ENCODE results near the gene TRIP12. TPM values are rescaled to one million over a fixed set of nuclear protein-coding genes. Genes with fewer than 3 reads are reported as not detected.
A peak's percentile ranks its signal among the peaks of the same experiment; 100 is the strongest.

The TRIP12 gene
- total RNA-seq, 1 experiment from 2014 or later, result 166 TPM

DNA sequence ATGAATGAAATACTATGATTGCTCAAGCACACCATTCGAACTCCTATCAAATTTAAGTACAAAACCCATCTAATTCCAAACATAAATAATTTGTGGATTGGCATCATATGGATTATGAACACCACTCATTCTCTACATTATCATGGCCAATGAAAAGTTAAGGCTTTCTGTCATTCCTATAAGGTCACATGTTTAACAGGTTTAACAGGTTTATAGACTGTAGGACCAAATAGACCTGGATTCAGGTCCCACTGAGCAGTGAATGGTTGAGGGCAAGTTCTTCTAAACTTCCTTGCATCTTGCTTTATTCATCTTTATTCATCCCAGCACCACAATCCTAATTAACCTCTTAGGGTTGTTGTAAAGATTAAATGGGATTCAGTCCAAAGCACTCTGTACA is 33.9 kb upstream of the TRIP12 start:
- peaks cover 0 to 9% (median 2%) of the 10 kb centered on the region in 3 experiments; a peak in 3 of 7 replicates for H3K36me3 Mint-ChIP-seq (ENCODE audit: insufficient read depth in 1 of 3, low read depth in 3 of 3)
- DNase-seq, result no peak
- no CpG with 5 or more reads among the region's 1 CpG for WGBS (ENCODE audit: extremely low coverage, insufficient read length, low lambda C conversion rate)

More for the DNA sequence above, 33.9 kb upstream of the TRIP12 start:
- no peaks in the 10 kb centered on the region for H3K27me3 ChIP-seq (ENCODE audit: insufficient read depth, low read length)
- Mint-ChIP-seq H3K4me1 (peaks cover 26 to 36% of the 10 kb centered on the region in 2 experiments), H3K4me3 (no peak overlapping the region), H3K27me3 (ENCODE audit: low read depth) (no peaks in the 10 kb centered on the region), H3K27ac (0 out of 7 replicates have a peak overlapping the region, but pooled peaks of 1 of the 3 experiments have one; percentile 24), H3K9me3 (no peaks in the 10 kb centered on the region; a peak in 1 of 5 replicates)
- no peaks in the 10 kb centered on the region for H3K79me1 ChIP-seq (ENCODE audit: insufficient read depth, low read depth, low read length, poor library complexity, severe bottlenecking)
- no peak overlapping the region for H4K8ac ChIP-seq (replicated peaks; ENCODE audit: insufficient read length, low read depth, low read length)
- H2AFZ ChIP-seq (ENCODE audit: low read length), result no peak overlapping the region
- H3K56ac ChIP-seq (ENCODE audit: insufficient read length, low read depth, low read length), result no peak overlapping the region
- no peak overlapping the region for H3K14ac ChIP-seq (ENCODE audit: insufficient read depth, low read length)
- peaks cover 4% of the 10 kb centered on the region; the same call in 1 of the 2 replicates for H3K4me1 ChIP-seq (ENCODE audit: insufficient read depth, low read length)
- H4K5ac ChIP-seq (ENCODE audit: insufficient read length, low read depth, low read length), result no peak overlapping the region
- no peak overlapping the region for H3T11ph ChIP-seq (ENCODE audit: low read length)
- no peak overlapping the region for H2BK12ac ChIP-seq (ENCODE audit: insufficient read length, low read depth, low read length)
- no peaks in the 10 kb centered on the region for H3K79me2 ChIP-seq (ENCODE audit: insufficient read depth, low read length)
- H3K18ac ChIP-seq (ENCODE audit: insufficient read length, low read depth, low read length), result no peak overlapping the region
- H4K20me1 ChIP-seq (ENCODE audit: control insufficient read depth, insufficient read depth, insufficient read length), result no peaks in the 10 kb centered on the region
- no peak overlapping the region for H2BK20ac ChIP-seq (ENCODE audit: low read depth, low read length, poor library complexity, severe bottlenecking)
- no peak overlapping the region for H3K23ac ChIP-seq (ENCODE audit: insufficient read length, low read depth, low read length)
- H2BK5ac ChIP-seq (ENCODE audit: insufficient read length, low read length), result no peak overlapping the region
- no peak for TF ChIP-seq CTCF (conservative IDR thresholded peaks at IDR 0.05)
- no peak overlapping the region for H3K4ac ChIP-seq (ENCODE audit: low read depth, low read length)
- no peak overlapping the region for H3K27ac ChIP-seq (ENCODE audit: insufficient read length, low read depth, low read length)
- no peak overlapping the region for H3K9ac ChIP-seq (ENCODE audit: extremely low read depth, insufficient read length, low read length)
- H2BK120ac ChIP-seq (ENCODE audit: low read depth, low read length, poor library complexity, severe bottlenecking), result no peak overlapping the region
- H3K23me2 ChIP-seq (ENCODE audit: insufficient read length, low read depth, low read length, poor library complexity, severe bottlenecking), result no peaks in the 10 kb centered on the region
- H3K9me3 ChIP-seq (ENCODE audit: control insufficient read depth, low read depth, low read length), result no peaks in the 10 kb centered on the region
- H2BK15ac ChIP-seq (ENCODE audit: low read depth, low read length), result no peak overlapping the region
- H3K4me2 ChIP-seq (ENCODE audit: insufficient read depth, insufficient read length, low read length), result no peak overlapping the region
- no peak overlapping the region for H4K91ac ChIP-seq (ENCODE audit: insufficient read length, low read depth, low read length)
- H2AK5ac ChIP-seq (ENCODE audit: insufficient read length, low read length), result no peak overlapping the region

Measured in H9 (cell line).